BLaER1 treated with 17β-estradiol and CSF1 and Interleukin-3, amounts not matched to agents 10 nM and 100 nM (cell line): ENCODE measurements around the gene HOXD3.
A peak's percentile ranks its signal among the peaks of the same experiment; 100 is the strongest.

Experiments used
- H3K27ac ChIP-seq, 11 experiments: shearing (Covaris generic); formaldehyde crosslinking; 2 replicates each; pipeline ENCODE4 v1.8.1; 2022
- H3K27me3 ChIP-seq, 11 experiments: shearing (Covaris generic); formaldehyde crosslinking; 2 replicates each; pipeline ENCODE4 v1.8.1; 2022
- H3K36me3 ChIP-seq, 11 experiments: shearing (Covaris generic); formaldehyde crosslinking; 2 replicates each; pipeline ENCODE4 v1.8.1; 2022
- H3K4me1 ChIP-seq, 10 experiments: shearing (Covaris generic); formaldehyde crosslinking; 2 replicates each; pipeline ENCODE4 v1.8.1; 2022
- H3K4me2 ChIP-seq, 11 experiments: shearing (Covaris generic); formaldehyde crosslinking; 2 replicates each; pipeline ENCODE4 v1.8.1; 2022
- H3K4me3 ChIP-seq, 10 experiments: shearing (Covaris generic); formaldehyde crosslinking; 2 replicates each; pipeline ENCODE4 v1.8.1; 2022
- H3K9ac ChIP-seq, 11 experiments: shearing (Covaris generic); formaldehyde crosslinking; 2 replicates each; pipeline ENCODE4 v1.8.1; 2022
- H3K9me3 ChIP-seq, 11 experiments: shearing (Covaris generic); formaldehyde crosslinking; replicated peaks in 1 of 11; 2 replicates each; pipeline ENCODE4 v1.8.1; 2022
- H4K20me1 ChIP-seq, 11 experiments: shearing (Covaris generic); formaldehyde crosslinking; 2 replicates each; pipeline ENCODE4 v1.8.1; 2022
- Cebpa-rat ChIP-seq, 11 experiments: shearing (Covaris generic); IDR thresholded peaks; 2 replicates each; pipeline ENCODE4 v1.8.1; 2022

The HOXD3 gene

GRCh38 chr2:176112375-176113302 lies 44.5 kb upstream of the HOXD3 start:
- Histone ChIP-seq H4K20me1 (peaks cover 0 to 76% (median 33%) of the 10 kb centered on the region in 11 experiments; a peak in 17 of 22 replicates), H3K27ac (no peak overlapping the region), H3K27me3 (peaks cover 95 to 100% (median 99%) of the 10 kb centered on the region in 11 experiments)

GRCh38 chr2:176114120-176114929 lies 42.8 kb upstream of the HOXD3 start:
- no peak overlapping the region for H3K4me2 ChIP-seq
- no peaks in the 10 kb centered on the region for H3K4me1 ChIP-seq
- peaks cover 100% of the 10 kb centered on the region in 11 experiments for H3K27me3 ChIP-seq
- H3K36me3 ChIP-seq, result no peaks in the 10 kb centered on the region
- peaks cover 36 to 66% (median 48%) of the 10 kb centered on the region in 11 experiments for H3K9me3 ChIP-seq
- no peak overlapping the region for H3K9ac ChIP-seq
- peaks cover 0 to 86% (median 33%) of the 10 kb centered on the region in 11 experiments; a peak in 17 of 22 replicates for H4K20me1 ChIP-seq
- H3K27ac ChIP-seq, result no peak overlapping the region
- TF ChIP-seq Cebpa-rat (IDR thresholded peaks at IDR 0.05), result no peak
- H3K4me3 ChIP-seq, result no peak overlapping the region

More at GRCh38 chr2:176112375-176113302, 44.5 kb upstream of the HOXD3 start:
- Histone ChIP-seq H3K9ac (no peak overlapping the region), H3K4me2 (no peak overlapping the region), H3K4me1 (no peaks in the 10 kb centered on the region), H3K4me3 (no peak overlapping the region), H3K9me3 (peaks cover 37 to 68% (median 51%) of the 10 kb centered on the region in 11 experiments), H3K36me3 (no peaks in the 10 kb centered on the region)
- TF ChIP-seq Cebpa-rat (IDR thresholded peaks at IDR 0.05), result no peak

GRCh38 chr2:176114930-176115625 lies 42.0 kb upstream of the HOXD3 start:
- no peaks in the 10 kb centered on the region for H3K36me3 ChIP-seq
- H3K4me3 ChIP-seq, result no peak overlapping the region
- peaks cover 33 to 64% (median 46%) of the 10 kb centered on the region in 11 experiments for H3K9me3 ChIP-seq
- H3K9ac ChIP-seq, result no peak overlapping the region
- TF ChIP-seq Cebpa-rat (IDR thresholded peaks at IDR 0.05), result no peak
- H3K27ac ChIP-seq, result no peak overlapping the region
- H3K4me1 ChIP-seq, result no peaks in the 10 kb centered on the region
- H4K20me1 ChIP-seq, result peaks cover 0 to 84% (median 33%) of the 10 kb centered on the region in 11 experiments; a peak in 17 of 22 replicates
- no peak overlapping the region for H3K4me2 ChIP-seq
- H3K27me3 ChIP-seq, result peaks cover 100% of the 10 kb centered on the region in 11 experiments

- H3K36me3 ChIP-seq, result no peaks in the 10 kb centered on the region
- peaks cover 33 to 73% (median 49%) of the 10 kb centered on the region in 11 experiments for H3K9me3 ChIP-seq
- peaks cover 100% of the 10 kb centered on the region in 11 experiments for H3K27me3 ChIP-seq
- no peak within 1 kb of the TSS for H3K27ac ChIP-seq
- no peak within 1 kb of the TSS for H3K9ac ChIP-seq
- peak within 1 kb of the TSS in 1 of 10 experiments; percentile 14; a peak in 1 of 20 replicates for H3K4me3 ChIP-seq
- no peaks in the 10 kb centered on the region for H3K4me1 ChIP-seq
- peaks cover 0 to 84% (median 37%) of the 10 kb centered on the region in 11 experiments; a peak in 17 of 22 replicates for H4K20me1 ChIP-seq
- no peak within 1 kb of the TSS for H3K4me2 ChIP-seq
- no peak for TF ChIP-seq Cebpa-rat (IDR thresholded peaks at IDR 0.05)
Observed at GRCh38 chr2:176115883-176116813, 41.0 kb upstream of the HOXD3 start, which contains the start of gene HOXD10. Gene HOXD10 (plus strand): TSS chr2:176116778. CDS start chr2:176116834, 56 bp downstream.

- Histone ChIP-seq H3K4me1 (no peaks in the 10 kb centered on the region), H3K27me3 (peaks cover 100% of the 10 kb centered on the region in 11 experiments), H3K36me3 (no peaks in the 10 kb centered on the region), H3K9ac (no peak overlapping the region), H3K9me3 (peaks cover 42 to 78% (median 57%) of the 10 kb centered on the region in 11 experiments), H3K4me3 (no peak overlapping the region), H3K4me2 (no peak overlapping the region), H4K20me1 (peaks cover 0 to 83% (median 37%) of the 10 kb centered on the region in 11 experiments; a peak in 17 of 22 replicates), H3K27ac (no peak overlapping the region)
- no peak for TF ChIP-seq Cebpa-rat (IDR thresholded peaks at IDR 0.05)
Observed at GRCh38 chr2:176117162-176117822, 39.8 kb upstream of the HOXD3 start.

- H3K4me2 ChIP-seq, result no peak overlapping the region
- H3K9ac ChIP-seq, result no peak overlapping the region
- H3K36me3 ChIP-seq, result no peaks in the 10 kb centered on the region; a peak in 1 of 22 replicates
- peaks cover 100% of the 10 kb centered on the region in 11 experiments for H3K27me3 ChIP-seq
- H3K27ac ChIP-seq, result no peak overlapping the region
- no peaks in the 10 kb centered on the region for H3K4me1 ChIP-seq
- H3K4me3 ChIP-seq, result no peak overlapping the region
- peaks cover 0 to 82% (median 33%) of the 10 kb centered on the region in 11 experiments; a peak in 17 of 22 replicates for H4K20me1 ChIP-seq
- peaks cover 42 to 78% (median 57%) of the 10 kb centered on the region in 11 experiments for H3K9me3 ChIP-seq
- TF ChIP-seq Cebpa-rat (IDR thresholded peaks at IDR 0.05), result no peak
Observed at GRCh38 chr2:176117823-176118371, 39.2 kb upstream of the HOXD3 start.
